SH-SY5Y (cell line): ENCODE measurements around the gene PPM1H.

Source experiments
- GATA2 ChIP-seq: IDR thresholded peaks from 2 replicates; pipeline ENCODE4 v1.6.1; 2011; ENCODE audit warnings: mild to moderate bottlenecking, low read depth, low read length
- GATA3 ChIP-seq: IDR thresholded peaks from 2 replicates; pipeline ENCODE4 v1.6.1; 2011; ENCODE audit warnings: low read depth, mild to moderate bottlenecking, low read length, moderate library complexity

DNA sequence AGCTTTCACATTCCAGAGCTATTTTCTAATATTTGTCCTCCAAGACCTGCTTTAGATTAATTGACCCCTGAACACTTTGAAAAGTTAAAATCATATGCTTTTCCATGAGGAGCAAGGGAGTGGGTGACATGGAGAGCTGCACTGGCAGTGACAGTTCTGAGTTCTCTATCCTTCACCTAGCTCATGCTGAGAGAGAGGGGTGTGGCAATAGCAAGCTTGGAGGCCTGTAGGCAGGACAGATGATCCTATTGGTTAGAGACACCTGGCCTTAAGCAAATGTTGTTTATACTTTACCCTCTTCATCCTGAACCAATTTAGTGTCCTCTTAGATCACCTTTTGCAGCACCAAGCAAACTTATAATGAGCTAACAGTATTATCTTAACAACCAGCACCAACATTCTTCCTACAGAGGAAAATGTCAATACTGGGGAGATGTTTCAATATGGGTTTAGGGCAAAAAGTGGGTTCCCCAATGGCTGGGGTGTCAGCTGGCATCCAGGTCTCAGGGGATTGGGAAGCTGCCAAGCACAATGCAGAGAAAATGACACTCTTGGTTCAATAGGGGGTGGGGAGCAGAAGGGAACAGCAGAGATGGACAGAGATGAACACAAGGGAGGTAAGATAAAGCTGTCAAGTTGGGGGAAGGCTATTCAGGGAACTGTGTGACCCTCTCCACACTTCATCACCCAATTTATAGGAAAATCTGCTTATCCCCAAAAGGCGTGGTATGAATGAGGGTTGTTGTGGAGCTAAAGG lies 37.0 kb upstream of the PPM1H start:
- TF ChIP-seq GATA2: no peak
- no peak for TF ChIP-seq GATA3
